IMR-90 (cell line): Measurements from ENCODE around the gene FAM25A. TPM values are rescaled to one million over a fixed set of nuclear protein-coding genes. Genes with fewer than 3 reads are reported as not detected.

Source experiments
- microRNA-seq, 2 experiments: library from miRNA; stranded (forward) in 1 of 2; unstranded in 1 of 2; fragments of 10-50 nt in 1 of 2; fragments of <30 nt in 1 of 2; gene quantifications in 1 of 2; microRNA quantifications in 1 of 2; one replicate each; pipeline versions ENCODE3 to v1.1.0; 2013 to 2020; ENCODE audit not compliant: insufficient read depth in 1 of 2, insufficient read length in 1 of 2, unreplicated experiment in 1 of 2
- polyA plus RNA-seq, 3 experiments: library from polyadenylated mRNA; depleted of rRNA; stranded (reverse); fragments of >200 nt; gene quantifications; 2 replicates each; pipeline ENCODE4 v1.2.3, GENCODE V29; 2012; ENCODE audit warnings: low replicate concordance in 1 of 3
- small RNA-seq, 5 experiments: library from RNA; depleted of rRNA; stranded (forward); fragments of <200 nt; gene quantifications; one replicate each; pipeline ENCODE3, GENCODE V24; 2012
- total RNA-seq: library from RNA; depleted of rRNA; stranded (reverse); fragments of >200 nt; gene quantifications from 2 replicates; pipeline ENCODE4 v1.2.3, GENCODE V29; 2012; rRNA removed

The FAM25A gene
- total and polyA plus RNA-seq, 2 of the 4 experiments (the other 2 are of a cell fraction) = not detected

Small RNAs within 50 kb of the gene (microRNA-seq; reads per million reads assigned to microRNA genes)
- not detected for gene AL136982.5 (ENCODE audit: insufficient read depth, insufficient read length)
- not detected for gene BMS1P3 (ENCODE audit: insufficient read depth, insufficient read length)
- gene FAM25A (ENCODE audit: insufficient read depth, insufficient read length) = not detected
- not detected for gene RNU6-529P (ENCODE audit: insufficient read depth, insufficient read length)

Small RNAs within 50 kb of the gene (small RNA-seq; reads per million reads assigned to genes)
- gene AL136982.5 (0 reads per million in 5 experiments), gene BMS1P3 (0 reads per million in 5 experiments), gene FAM25A (0 reads per million in 5 experiments), gene RNU6-529P (0 reads per million in 5 experiments)

Other genes starting within 250 kb of the FAM25A start
- gene MMRN2, start 62.7 kb upstream of the FAM25A start, total RNA-seq = 0.56 and 1.8 TPM in 2 replicates
- 1.0 and 1.6 TPM in 2 replicates for gene MMRN2, start 62.7 kb upstream of the FAM25A start, polyA plus RNA-seq (2012; rRNA removed)
- gene SNCG, start 61.7 kb upstream of the FAM25A start, total RNA-seq = 10.6 and 11.9 TPM in 2 replicates
- gene SNCG, start 61.7 kb upstream of the FAM25A start, polyA plus RNA-seq (2012; rRNA removed) = 17.9 and 19.0 TPM in 2 replicates
- gene ADIRF, start 51.8 kb upstream of the FAM25A start, total RNA-seq = 2.3 and 2.5 TPM in 2 replicates
- gene ADIRF, start 51.8 kb upstream of the FAM25A start, polyA plus RNA-seq (2012; rRNA removed) = 7.2 and 12.4 TPM in 2 replicates
- 210 and 222 TPM in 2 replicates for gene GLUD1, start 74.5 kb downstream of the FAM25A start, total RNA-seq
- gene GLUD1, start 74.5 kb downstream of the FAM25A start, polyA plus RNA-seq (2012; rRNA removed) = 58.9 and 64.8 TPM in 2 replicates
- 19.9 and 28.1 TPM in 2 replicates for gene SHLD2, start 74.9 kb downstream of the FAM25A start, total RNA-seq
- gene SHLD2, start 74.9 kb downstream of the FAM25A start, polyA plus RNA-seq (2012; rRNA removed) = 7.4 and 10.6 TPM in 2 replicates
- under 0.01 and 0.18 TPM in 2 replicates for gene NUTM2A, start 205.2 kb downstream of the FAM25A start, total RNA-seq
- gene NUTM2A, start 205.2 kb downstream of the FAM25A start, polyA plus RNA-seq (2012; rRNA removed) = 0.10 and 0.36 TPM in 2 replicates